Adrenal gland (tissue), 5 donors: ENCODE measurements around the gene PPFIA2.

Experiments used
- POLR2A ChIP-seq, 2 donors: fragments of 450-650 bp; IDR thresholded peaks; one replicate each; pipeline ENCODE4 v1.6.1; 2017; ENCODE audit warnings: antibody characterized with exemption in 2 of 2, mild to moderate bottlenecking in 2 of 2, moderate library complexity in 1 of 2
- TF ChIP-seq, protein P1 (sequence below), 6 experiments: fragments of 450-650 bp in 4 of 6; fragments of 200-600 bp in 2 of 6; sonication (generic) in 1 of 6; IDR thresholded peaks; 1 replicate in 5 of 6; 2 replicates in 1 of 6; pipeline versions ENCODE4 v1.5.1 to v1.8.0; 2016 to 2021; ENCODE audit warnings: antibody characterized with exemption in 6 of 6, mild to moderate bottlenecking in 2 of 6, moderate library complexity in 1 of 6
- donor health status: DM: no; HTN: no; CAD: no.

GRCh38 chr12:81639196-81639595 is 120.0 kb downstream of the PPFIA2 start:
- TF ChIP-seq, protein P1, sequence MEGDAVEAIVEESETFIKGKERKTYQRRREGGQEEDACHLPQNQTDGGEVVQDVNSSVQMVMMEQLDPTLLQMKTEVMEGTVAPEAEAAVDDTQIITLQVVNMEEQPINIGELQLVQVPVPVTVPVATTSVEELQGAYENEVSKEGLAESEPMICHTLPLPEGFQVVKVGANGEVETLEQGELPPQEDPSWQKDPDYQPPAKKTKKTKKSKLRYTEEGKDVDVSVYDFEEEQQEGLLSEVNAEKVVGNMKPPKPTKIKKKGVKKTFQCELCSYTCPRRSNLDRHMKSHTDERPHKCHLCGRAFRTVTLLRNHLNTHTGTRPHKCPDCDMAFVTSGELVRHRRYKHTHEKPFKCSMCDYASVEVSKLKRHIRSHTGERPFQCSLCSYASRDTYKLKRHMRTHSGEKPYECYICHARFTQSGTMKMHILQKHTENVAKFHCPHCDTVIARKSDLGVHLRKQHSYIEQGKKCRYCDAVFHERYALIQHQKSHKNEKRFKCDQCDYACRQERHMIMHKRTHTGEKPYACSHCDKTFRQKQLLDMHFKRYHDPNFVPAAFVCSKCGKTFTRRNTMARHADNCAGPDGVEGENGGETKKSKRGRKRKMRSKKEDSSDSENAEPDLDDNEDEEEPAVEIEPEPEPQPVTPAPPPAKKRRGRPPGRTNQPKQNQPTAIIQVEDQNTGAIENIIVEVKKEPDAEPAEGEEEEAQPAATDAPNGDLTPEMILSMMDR (IDR thresholded peaks at IDR 0.05), result no peak
- no peak for TF ChIP-seq POLR2A (IDR thresholded peaks at IDR 0.05)
